Skeletal muscle tissue (tissue), 4 donors: ENCODE measurements around the gene CD320. TPM values are rescaled to one million over a fixed set of nuclear protein-coding genes. Genes with fewer than 3 reads are reported as not detected.
"Not testable (repeated sequence)": the region's sequence is repeated elsewhere in the genome, so short reads cannot be mapped to it uniquely, and the experiment has no call there.

Experiments used
- H3K27ac ChIP-seq: one replicate; pipeline ENCODE4 v1.7.0; 2013; ENCODE audit warnings: mild to moderate bottlenecking, low read depth, low read length, inconsistent platforms
- H3K27me3 ChIP-seq, 3 donors: one replicate each; pipeline ENCODE4 v1.7.0; 2013; ENCODE audit warnings: low read length in 3 of 3; ENCODE audit not compliant: control insufficient read depth in 3 of 3, insufficient read depth in 3 of 3
- H3K36me3 ChIP-seq, 3 donors: one replicate each; pipeline ENCODE4 v1.7.0; 2013; ENCODE audit warnings: low read length in 3 of 3; ENCODE audit not compliant: control insufficient read depth in 3 of 3, insufficient read depth in 3 of 3
- H3K4me1 ChIP-seq, 3 donors: one replicate each; pipeline ENCODE4 v1.7.0; 2013; ENCODE audit warnings: low read length in 3 of 3, mild to moderate bottlenecking in 3 of 3; ENCODE audit not compliant: control insufficient read depth in 3 of 3, insufficient read depth in 3 of 3
- H3K4me3 ChIP-seq, 3 donors: one replicate each; pipeline ENCODE4 v1.7.0; 2013; ENCODE audit warnings: low read length in 3 of 3
- H3K9ac ChIP-seq, 3 donors: one replicate each; pipeline ENCODE4 v1.7.0; 2013; ENCODE audit warnings: low read length in 3 of 3, mild to moderate bottlenecking in 3 of 3, moderate library complexity in 2 of 3, low read depth in 1 of 3
- H3K9me3 ChIP-seq, 3 donors: one replicate each; pipeline ENCODE4 v1.7.0; 2013; ENCODE audit warnings: low read length in 3 of 3; ENCODE audit not compliant: control insufficient read depth in 3 of 3
- total RNA-seq: library from RNA; depleted of rRNA; stranded (reverse); fragments of >200 nt; gene quantifications from one replicate; pipeline ENCODE4 v1.2.3, GENCODE V29; 2014
- donor health status: Osteomylitis.

The CD320 gene
- total RNA-seq, 1 donor from 2014 or later, result 11.5 TPM

DNA sequence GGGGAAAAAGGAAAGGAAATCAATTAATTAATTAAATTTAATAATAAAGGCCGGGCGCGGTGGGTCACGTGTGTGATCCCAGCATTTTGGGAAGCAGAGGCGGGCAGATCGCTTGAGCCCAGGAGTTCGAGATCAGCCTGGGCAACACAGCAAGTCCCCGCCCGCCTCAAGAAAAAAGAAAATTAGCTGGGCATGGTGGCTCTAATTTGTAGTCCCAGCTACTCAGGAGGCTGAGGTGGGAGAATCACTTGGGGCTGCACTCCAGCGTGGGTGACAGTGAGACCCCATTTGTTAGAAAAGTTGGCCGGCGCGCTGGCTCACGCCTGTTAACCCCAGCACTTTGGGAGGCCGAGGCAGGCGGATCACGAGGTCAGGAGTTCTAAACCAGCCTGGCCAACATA is 733 bp upstream of the CD320 start:
- peaks cover 20 to 39% (median 29%) of the 10 kb centered on the region in 3 donors for H3K4me1 ChIP-seq
- no peak overlapping the region for H3K27ac ChIP-seq
- H3K36me3 ChIP-seq, result peaks cover 21 to 36% (median 23%) of the 10 kb centered on the region in 3 donors
- no peaks in the 10 kb centered on the region for H3K27me3 ChIP-seq
- peak overlapping the region in 2 of 3 donors; percentile 47 to 63 for H3K9ac ChIP-seq
- peak overlapping the region; percentile 86 to 96 (median 92) for H3K4me3 ChIP-seq
- H3K9me3 ChIP-seq, result no peaks in the 10 kb centered on the region

DNA sequence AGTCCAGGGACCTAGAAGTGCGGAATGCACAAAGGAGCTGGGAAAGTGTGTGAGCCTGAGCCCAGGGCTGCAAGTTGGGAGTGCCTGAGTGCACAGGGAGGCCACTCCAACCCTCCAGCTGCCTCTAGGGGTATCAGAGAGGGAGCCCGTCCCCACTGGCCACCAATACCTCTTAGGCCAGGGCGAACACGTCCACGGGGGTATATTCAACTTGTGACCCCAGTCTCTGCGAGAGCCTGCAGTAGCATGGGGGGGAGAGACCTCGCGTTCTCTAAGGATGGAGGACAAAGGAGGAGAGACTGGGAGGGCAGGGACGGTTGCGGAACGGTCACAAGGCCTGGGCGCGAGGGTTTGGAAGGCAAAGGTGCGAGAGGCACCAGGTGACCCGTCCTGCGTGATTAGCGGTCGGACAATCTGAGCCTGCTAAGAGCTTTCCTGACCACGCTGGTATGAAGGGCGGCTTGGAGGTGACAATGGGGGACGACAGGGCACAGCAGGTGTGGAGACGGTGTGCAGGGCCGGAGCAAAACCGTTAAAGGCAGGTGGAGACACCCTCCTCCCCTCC is 676 bp downstream of the CD320 start:
- Histone ChIP-seq H3K4me3 (peak overlapping the region; percentile 86 to 96 (median 92)), H3K36me3 (peaks cover 19 to 26% (median 25%) of the 10 kb centered on the region in 3 donors), H3K27ac (peak overlapping the region; percentile 32), H3K9ac (peak overlapping the region; percentile 48 to 86 (median 63)), H3K9me3 (no peaks in the 10 kb centered on the region), H3K4me1 (peaks cover 23 to 39% (median 29%) of the 10 kb centered on the region in 3 donors), H3K27me3 (no peaks in the 10 kb centered on the region)

DNA sequence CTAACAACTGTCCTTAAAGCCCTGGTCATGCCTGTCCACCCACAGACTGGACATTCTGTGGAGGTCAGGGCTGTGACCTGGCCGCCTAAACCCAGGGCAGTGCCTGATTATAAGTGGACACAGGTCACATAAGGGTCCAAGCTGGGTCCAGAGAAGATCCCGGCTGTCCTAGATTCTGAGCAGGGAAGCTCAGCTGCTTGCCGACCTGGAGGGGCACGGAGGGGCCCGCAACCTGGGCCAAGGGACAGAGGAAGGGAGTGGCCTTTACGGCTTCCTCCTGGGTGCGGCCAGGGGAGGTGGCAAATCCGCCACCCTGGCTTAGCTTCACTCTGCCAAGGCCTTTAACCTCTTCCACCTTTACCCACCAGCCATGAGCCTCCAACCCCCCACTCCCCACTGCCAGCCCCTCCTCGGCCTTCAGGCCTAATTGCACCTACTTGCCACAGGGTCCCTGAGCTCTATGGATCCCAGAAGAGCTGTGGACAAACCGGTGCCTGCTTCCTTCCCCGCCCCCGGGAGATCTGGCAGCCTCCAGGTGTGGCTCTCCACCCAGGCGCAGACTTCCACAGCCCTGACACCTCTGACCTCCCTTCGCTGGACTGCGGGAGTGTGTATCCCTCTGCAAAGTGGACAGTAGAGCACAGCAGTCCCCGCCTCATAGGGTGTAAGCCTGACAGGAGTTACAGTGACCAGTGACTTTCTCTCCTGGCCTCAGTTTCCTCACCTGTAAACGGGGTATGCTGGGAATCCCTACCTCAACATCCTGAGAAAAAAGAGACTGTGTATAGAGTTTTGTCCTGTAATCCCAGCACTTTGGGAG is 1.7 kb downstream of the CD320 start:
- Histone ChIP-seq H3K27me3 (no peaks in the 10 kb centered on the region), H3K9ac (peak overlapping the region in 1 of 3 donors; percentile 33), H3K9me3 (no peaks in the 10 kb centered on the region), H3K36me3 (peaks cover 19 to 25% (median 20%) of the 10 kb centered on the region in 3 donors), H3K27ac (no peak overlapping the region), H3K4me1 (peaks cover 20 to 30% (median 27%) of the 10 kb centered on the region in 3 donors), H3K4me3 (peak overlapping the region in 1 of 3 donors; percentile 35)

DNA sequence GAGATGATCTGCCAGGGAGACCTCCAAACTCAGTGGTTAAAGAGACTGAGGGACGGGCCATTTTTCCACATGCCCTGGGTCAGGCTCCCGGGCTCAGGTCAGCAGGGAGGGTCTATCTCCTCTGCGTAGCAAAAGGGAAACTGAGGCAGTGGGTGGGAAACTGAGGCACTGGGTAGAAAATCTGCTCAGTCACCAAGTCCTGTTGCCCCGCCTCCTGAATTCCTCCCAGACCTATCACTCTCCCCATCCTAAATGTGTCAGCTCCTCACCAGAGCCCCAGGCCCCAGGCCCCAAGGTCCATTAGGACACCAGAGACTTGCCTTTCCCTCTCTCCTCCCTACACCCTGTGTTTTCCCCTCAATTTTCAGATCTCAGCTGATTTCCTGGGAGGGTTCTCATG is 2.4 kb downstream of the CD320 start:
- H3K9me3 ChIP-seq, result no peaks in the 10 kb centered on the region
- H3K27me3 ChIP-seq, result no peaks in the 10 kb centered on the region
- no peak overlapping the region for H3K4me3 ChIP-seq
- H3K4me1 ChIP-seq, result peaks cover 19 to 29% (median 27%) of the 10 kb centered on the region in 3 donors
- H3K36me3 ChIP-seq, result peaks cover 15 to 20% (median 16%) of the 10 kb centered on the region in 3 donors
- no peak overlapping the region for H3K9ac ChIP-seq
- H3K27ac ChIP-seq, result no peak overlapping the region

DNA sequence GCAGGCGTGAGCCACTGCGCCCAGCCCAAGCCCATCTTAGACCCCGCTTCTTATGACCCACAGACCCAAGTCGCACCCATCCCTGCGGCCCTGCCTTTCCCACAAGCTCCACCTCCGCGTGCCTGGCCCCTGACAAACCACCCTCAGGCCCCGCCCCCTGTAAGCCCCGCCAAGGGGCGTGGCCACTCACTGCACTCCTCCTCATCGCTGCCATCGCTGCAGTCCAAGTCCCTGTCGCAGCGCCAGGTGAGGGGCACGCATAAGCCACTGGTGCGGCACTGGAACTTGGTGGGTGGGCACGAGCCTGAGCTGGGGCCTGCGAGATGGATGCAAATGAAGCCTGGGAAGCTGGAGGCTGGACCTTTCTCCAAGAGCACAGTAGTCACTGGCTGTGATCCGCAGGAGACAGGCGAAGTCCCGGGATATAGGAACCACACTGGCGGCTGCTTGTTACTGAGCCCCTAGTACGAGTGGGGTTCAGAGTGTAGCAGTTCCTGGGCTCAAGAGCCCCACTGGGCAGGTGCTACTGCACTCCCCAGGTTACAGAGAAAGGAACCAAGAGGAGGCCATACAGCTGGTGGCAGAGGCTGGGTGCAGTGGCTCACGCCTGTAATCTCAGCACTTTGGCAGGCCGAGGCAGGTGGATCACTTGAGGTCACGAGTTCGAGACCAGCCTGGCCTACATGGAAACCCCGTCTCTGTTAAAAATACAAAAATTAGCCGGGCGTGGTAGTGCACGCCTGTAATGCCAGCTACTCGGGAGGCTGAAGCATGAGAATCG is 3.1 kb downstream of the CD320 start:
- Histone ChIP-seq H3K27ac (no peak overlapping the region), H3K9me3 (no peaks in the 10 kb centered on the region), H3K27me3 (no peaks in the 10 kb centered on the region), H3K9ac (no peak overlapping the region), H3K36me3 (peaks cover 11 to 15% (median 14%) of the 10 kb centered on the region in 3 donors), H3K4me3 (no peak overlapping the region), H3K4me1 (peaks cover 19 to 29% (median 27%) of the 10 kb centered on the region in 3 donors)

DNA sequence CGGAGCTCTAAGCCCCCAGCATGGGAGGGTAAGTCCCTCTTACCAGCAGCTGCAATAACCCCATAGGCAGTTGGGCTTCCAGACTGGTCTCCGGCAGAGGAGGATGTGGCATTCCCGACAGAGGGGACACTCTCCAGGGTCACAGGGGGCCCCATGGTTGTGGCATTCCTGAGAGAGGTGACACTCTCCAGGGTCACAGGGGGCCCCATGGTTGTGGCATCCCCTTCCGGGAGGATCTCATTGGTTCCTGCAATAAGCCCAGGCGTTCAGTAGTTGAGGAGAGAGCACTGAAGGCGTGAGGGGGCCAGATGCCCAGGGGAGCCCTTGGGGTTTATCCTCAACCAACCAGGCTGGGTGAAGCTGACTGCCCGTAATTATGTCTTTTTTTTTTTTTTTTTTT is 5.4 kb downstream of the CD320 start:
- no peak overlapping the region for H3K4me3 ChIP-seq

DNA sequence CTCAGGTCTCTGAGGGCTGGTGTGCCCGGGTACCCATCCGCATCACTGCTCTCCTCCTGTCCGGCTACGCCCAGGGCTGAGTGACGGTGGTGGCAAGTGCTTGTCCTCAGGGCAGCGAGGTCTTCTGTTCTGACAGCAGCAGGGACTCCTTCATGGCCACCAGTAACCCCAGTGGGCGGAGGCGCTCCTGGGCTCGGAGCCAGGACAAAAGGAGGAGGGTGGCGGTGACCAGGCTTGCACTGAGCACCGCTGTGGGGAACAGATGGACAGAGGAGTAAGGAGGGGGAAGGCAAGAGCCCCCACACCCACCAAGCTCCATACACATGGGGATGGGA is 5.8 kb downstream of the CD320 start:
- no peak overlapping the region for H3K4me3 ChIP-seq
- H3K27me3 ChIP-seq, result no peaks in the 10 kb centered on the region
- peaks cover 6 to 13% (median 7%) of the 10 kb centered on the region in 3 donors for H3K4me1 ChIP-seq
- no peak overlapping the region for H3K27ac ChIP-seq
- no peaks in the 10 kb centered on the region for H3K9me3 ChIP-seq
- H3K9ac ChIP-seq, result no peak overlapping the region
- peaks cover 4 to 8% (median 8%) of the 10 kb centered on the region in 3 donors for H3K36me3 ChIP-seq

More for the DNA sequence above, 5.4 kb downstream of the CD320 start:
- H3K36me3 ChIP-seq, result peaks cover 4 to 8% (median 8%) of the 10 kb centered on the region in 3 donors
- no peak overlapping the region for H3K9ac ChIP-seq
- no peaks in the 10 kb centered on the region for H3K27me3 ChIP-seq
- no peak overlapping the region for H3K27ac ChIP-seq
- H3K9me3 ChIP-seq, result no peaks in the 10 kb centered on the region
- H3K4me1 ChIP-seq, result peaks cover 11 to 17% (median 11%) of the 10 kb centered on the region in 3 donors

DNA sequence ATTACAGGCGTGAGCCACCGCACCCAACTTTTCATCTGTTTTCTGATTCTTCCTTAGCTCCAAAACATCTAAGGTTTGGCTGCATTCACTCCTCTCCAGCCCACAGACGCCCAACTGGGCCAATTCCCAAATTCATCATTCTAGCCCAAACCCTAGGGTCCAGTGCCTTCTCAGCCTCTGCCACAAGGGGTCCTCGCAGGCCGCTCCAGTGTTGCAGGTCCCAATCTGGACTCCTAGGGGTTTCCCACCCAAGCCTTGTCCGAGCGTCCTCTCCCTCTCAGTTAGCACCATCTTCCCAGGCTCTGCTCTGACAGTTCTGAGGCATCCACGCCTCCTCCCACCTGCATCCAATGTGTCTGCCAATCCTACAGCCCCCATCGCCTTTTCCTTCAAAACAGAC is 16.8 kb downstream of the CD320 start:
- H3K36me3 ChIP-seq, H3K27me3 ChIP-seq, H3K9me3 ChIP-seq, H3K4me3 ChIP-seq, H3K27ac ChIP-seq, H3K9ac ChIP-seq, H3K4me1 ChIP-seq: not testable (repeated sequence)

DNA sequence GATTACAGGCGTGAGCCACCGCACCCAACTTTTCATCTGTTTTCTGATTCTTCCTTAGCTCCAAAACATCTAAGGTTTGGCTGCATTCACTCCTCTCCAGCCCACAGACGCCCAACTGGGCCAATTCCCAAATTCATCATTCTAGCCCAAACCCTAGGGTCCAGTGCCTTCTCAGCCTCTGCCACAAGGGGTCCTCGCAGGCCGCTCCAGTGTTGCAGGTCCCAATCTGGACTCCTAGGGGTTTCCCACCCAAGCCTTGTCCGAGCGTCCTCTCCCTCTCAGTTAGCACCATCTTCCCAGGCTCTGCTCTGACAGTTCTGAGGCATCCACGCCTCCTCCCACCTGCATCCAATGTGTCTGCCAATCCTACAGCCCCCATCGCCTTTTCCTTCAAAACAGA is 31.6 kb downstream of the CD320 start:
- not testable (repeated sequence) for H3K9me3 ChIP-seq, H3K4me1 ChIP-seq, H3K9ac ChIP-seq, H3K4me3 ChIP-seq, H3K36me3 ChIP-seq, H3K27ac ChIP-seq, H3K27me3 ChIP-seq
